PFSK-1 (cell line): ENCODE measurements around the gene RNF121.

ENCODE experiments used
- FOXP2 ChIP-seq: optimal IDR thresholded peaks from 2 replicates; pipeline ENCODE3; 2011; ENCODE audit warnings: borderline replicate concordance, control low read depth, inconsistent platforms; ENCODE audit not compliant: insufficient read depth; ENCODE audit errors: extremely low read length, extremely low read depth
- POLR2AphosphoS5 ChIP-seq: IDR thresholded peaks from 2 replicates; pipeline ENCODE4 v1.6.1; 2012; ENCODE audit warnings: low read depth, mild to moderate bottlenecking, control low read depth, low read length, moderate library complexity
- REST ChIP-seq, 2 experiments: IDR thresholded peaks; 2 replicates each; pipeline versions ENCODE4 v1.6.1 to v1.8.0; 2011 to 2012; ENCODE audit warnings: low read depth in 2 of 2, low read length in 2 of 2, control low read depth in 1 of 2, inconsistent platforms in 1 of 2, mild to moderate bottlenecking in 1 of 2, moderate library complexity in 1 of 2; ENCODE audit not compliant: insufficient read depth in 1 of 2
- SIN3A ChIP-seq: IDR thresholded peaks from 2 replicates; pipeline ENCODE4 v1.6.1; 2012; ENCODE audit warnings: mild to moderate bottlenecking, low read length, moderate library complexity, borderline replicate concordance; ENCODE audit not compliant: insufficient read depth
- TAF1 ChIP-seq: IDR thresholded peaks from 2 replicates; pipeline ENCODE4 v1.6.1; 2012; ENCODE audit warnings: low read length, control low read depth, borderline replicate concordance; ENCODE audit not compliant: insufficient read depth

The RNF121 gene

GRCh38 chr11:71948314-71949027 is 19.6 kb downstream of the RNF121 start:
- TF ChIP-seq SIN3A (no peak), POLR2AphosphoS5 (no peak), TAF1 (no peak), REST (IDR thresholded peaks at IDR 0.05; ENCODE audit: insufficient read depth in 1 of 2, low read depth in 2 of 2, low read length in 2 of 2) (no peak), FOXP2 (no peak)

GRCh38 chr11:71949034-71949433 is 20.2 kb downstream of the RNF121 start:
- TF ChIP-seq TAF1 (no peak), REST (IDR thresholded peaks at IDR 0.05; ENCODE audit: insufficient read depth in 1 of 2, low read depth in 2 of 2, low read length in 2 of 2) (no peak), FOXP2 (no peak), SIN3A (no peak), POLR2AphosphoS5 (no peak)

- TF ChIP-seq TAF1, result no peak
- TF ChIP-seq SIN3A, result no peak
- TF ChIP-seq REST (IDR thresholded peaks at IDR 0.05; ENCODE audit: insufficient read depth in 1 of 2, low read depth in 2 of 2, low read length in 2 of 2), result no peak
- TF ChIP-seq FOXP2, result no peak
- TF ChIP-seq POLR2AphosphoS5, result no peak
Measured at GRCh38 chr11:71951741-71952310, 23.0 kb downstream of the RNF121 start.

GRCh38 chr11:71955898-71956456 is 27.1 kb downstream of the RNF121 start:
- TF ChIP-seq TAF1, result no peak
- TF ChIP-seq FOXP2, result no peak
- TF ChIP-seq POLR2AphosphoS5, result no peak
- TF ChIP-seq REST (IDR thresholded peaks at IDR 0.05; ENCODE audit: insufficient read depth in 1 of 2, low read depth in 2 of 2, low read length in 2 of 2), result no peak
- no peak for TF ChIP-seq SIN3A
